OCI-LY3 (cell line): ENCODE measurements around the gene OIT3.
A peak's percentile ranks its signal among the peaks of the same experiment; 100 is the strongest.
"Not testable (repeated sequence)": the region's sequence is repeated elsewhere in the genome, so short reads cannot be mapped to it uniquely, and the experiment has no call there.

ENCODE experiments used
- H2AFZ ChIP-seq: fragments of 200-600, 300-600 bp; shearing (Covaris generic); 2 replicates; pipeline ENCODE4 v1.6.0; 2014; ENCODE audit warnings: antibody characterized with exemption, low read depth, low read length
- H3K27ac ChIP-seq: fragments of 200-600, 300-600 bp; sonication (generic); 2 replicates; pipeline ENCODE4 v1.5.1; 2014; ENCODE audit warnings: mild to moderate bottlenecking, low read length, moderate library complexity, mixed read lengths
- H3K27me3 ChIP-seq: fragments of 200-600, 300-600 bp; sonication (generic); 2 replicates; pipeline ENCODE4 v1.6.1; 2014; ENCODE audit warnings: low read depth, low read length, mixed read lengths
- H3K36me3 ChIP-seq: fragments of 200-600, 300-600 bp; sonication (generic); replicated peaks from 2 replicates; pipeline ENCODE3; 2014; ENCODE audit warnings: low read depth, low read length, mixed read lengths
- H3K4me1 ChIP-seq: fragments of 300-600, 200-600 bp; sonication (generic); 2 replicates; pipeline ENCODE4 v1.6.1; 2014; ENCODE audit warnings: low read length, mixed read lengths
- H3K4me2 ChIP-seq: fragments of 200-600, 300-600 bp; sonication (generic); 2 replicates; pipeline ENCODE4 v1.6.1; 2014; ENCODE audit warnings: low read length, mixed read lengths
- H3K4me3 ChIP-seq: fragments of 300-600, 200-600 bp; sonication (generic); 2 replicates; pipeline ENCODE4 v1.5.1; 2014; ENCODE audit warnings: antibody characterized with exemption, mild to moderate bottlenecking, low read length, moderate library complexity
- H3K79me2 ChIP-seq: fragments of 300-600, 200-600 bp; shearing (Covaris generic); 2 replicates; pipeline ENCODE4 v1.6.1; 2014; ENCODE audit warnings: mild to moderate bottlenecking, low read length, mixed read lengths
- H3K9ac ChIP-seq: fragments of 300-600, 200-600 bp; shearing (Covaris generic); 2 replicates; pipeline ENCODE4 v1.6.0; 2014; ENCODE audit warnings: mild to moderate bottlenecking, low read length, moderate library complexity
- H3K9me3 ChIP-seq: fragments of 200-600, 300-600 bp; shearing (Covaris generic); 2 replicates; pipeline ENCODE4 v1.6.1; 2014; ENCODE audit warnings: low read length, mixed read lengths; ENCODE audit not compliant: insufficient read depth
- H4K20me1 ChIP-seq: fragments of 200-600, 300-600 bp; sonication (generic); 2 replicates; pipeline ENCODE4 v1.6.1; 2016; ENCODE audit warnings: low read length, mixed read lengths; ENCODE audit not compliant: insufficient read depth
- EZH2phosphoT487 ChIP-seq: fragments of 200-600 bp; shearing (Covaris generic); IDR thresholded peaks from 2 replicates; pipeline ENCODE4 v1.6.1; 2018; ENCODE audit warnings: antibody characterized with exemption, mixed run types, low read depth
- TF ChIP-seq, protein P1 (sequence below): fragments of 200-600, 300-600 bp; sonication (generic); IDR thresholded peaks from 2 replicates; pipeline ENCODE4 v1.5.1; 2014; ENCODE audit warnings: antibody characterized with exemption, low read length, low read depth

OIT3 gene

DNA sequence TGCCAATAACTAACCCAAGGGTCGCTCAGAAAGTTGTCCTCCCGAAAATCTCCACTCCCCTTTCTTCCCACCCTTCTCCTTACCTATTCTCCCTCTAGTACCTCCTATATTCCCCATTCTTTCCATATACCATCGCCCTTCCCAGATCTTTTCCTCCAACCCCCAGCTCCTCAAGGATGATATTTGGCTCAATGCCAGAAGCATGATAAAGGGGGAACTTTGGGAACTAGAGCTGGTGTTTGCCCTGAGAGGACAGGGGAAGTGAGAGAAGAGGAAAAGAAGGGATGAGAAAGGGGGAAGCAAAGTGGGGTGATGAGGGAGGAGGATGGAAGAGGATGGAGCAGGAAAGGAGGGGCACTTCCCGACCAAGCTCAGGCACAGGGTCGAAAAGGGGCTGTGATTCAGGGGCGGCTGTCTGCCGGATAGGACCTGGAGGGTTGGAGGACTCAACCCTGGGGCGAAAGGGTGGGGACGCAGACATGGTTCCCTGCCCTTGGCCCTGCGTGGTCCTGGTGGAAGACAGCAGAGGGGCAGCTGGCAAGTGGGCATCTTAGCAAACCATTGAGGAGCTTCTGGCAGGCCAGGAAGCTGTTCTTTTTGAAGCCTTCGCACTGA is 1.8 kb downstream of the OIT3 start:
- H3K4me1 ChIP-seq, result no peaks in the 10 kb centered on the region
- TF ChIP-seq, protein P1, sequence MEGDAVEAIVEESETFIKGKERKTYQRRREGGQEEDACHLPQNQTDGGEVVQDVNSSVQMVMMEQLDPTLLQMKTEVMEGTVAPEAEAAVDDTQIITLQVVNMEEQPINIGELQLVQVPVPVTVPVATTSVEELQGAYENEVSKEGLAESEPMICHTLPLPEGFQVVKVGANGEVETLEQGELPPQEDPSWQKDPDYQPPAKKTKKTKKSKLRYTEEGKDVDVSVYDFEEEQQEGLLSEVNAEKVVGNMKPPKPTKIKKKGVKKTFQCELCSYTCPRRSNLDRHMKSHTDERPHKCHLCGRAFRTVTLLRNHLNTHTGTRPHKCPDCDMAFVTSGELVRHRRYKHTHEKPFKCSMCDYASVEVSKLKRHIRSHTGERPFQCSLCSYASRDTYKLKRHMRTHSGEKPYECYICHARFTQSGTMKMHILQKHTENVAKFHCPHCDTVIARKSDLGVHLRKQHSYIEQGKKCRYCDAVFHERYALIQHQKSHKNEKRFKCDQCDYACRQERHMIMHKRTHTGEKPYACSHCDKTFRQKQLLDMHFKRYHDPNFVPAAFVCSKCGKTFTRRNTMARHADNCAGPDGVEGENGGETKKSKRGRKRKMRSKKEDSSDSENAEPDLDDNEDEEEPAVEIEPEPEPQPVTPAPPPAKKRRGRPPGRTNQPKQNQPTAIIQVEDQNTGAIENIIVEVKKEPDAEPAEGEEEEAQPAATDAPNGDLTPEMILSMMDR, result no peak
- no peak for TF ChIP-seq EZH2phosphoT487
- no peak overlapping the region for H2AFZ ChIP-seq
- no peak overlapping the region for H3K4me3 ChIP-seq
- H3K79me2 ChIP-seq, result no peaks in the 10 kb centered on the region
- H3K9me3 ChIP-seq, result no peaks in the 10 kb centered on the region
- H3K9ac ChIP-seq, result no peak overlapping the region
- no peaks in the 10 kb centered on the region for H4K20me1 ChIP-seq
- no peak overlapping the region for H3K4me2 ChIP-seq
- H3K36me3 ChIP-seq, result no peaks in the 10 kb centered on the region
- H3K27ac ChIP-seq, result no peak overlapping the region
- no peaks in the 10 kb centered on the region for H3K27me3 ChIP-seq

DNA sequence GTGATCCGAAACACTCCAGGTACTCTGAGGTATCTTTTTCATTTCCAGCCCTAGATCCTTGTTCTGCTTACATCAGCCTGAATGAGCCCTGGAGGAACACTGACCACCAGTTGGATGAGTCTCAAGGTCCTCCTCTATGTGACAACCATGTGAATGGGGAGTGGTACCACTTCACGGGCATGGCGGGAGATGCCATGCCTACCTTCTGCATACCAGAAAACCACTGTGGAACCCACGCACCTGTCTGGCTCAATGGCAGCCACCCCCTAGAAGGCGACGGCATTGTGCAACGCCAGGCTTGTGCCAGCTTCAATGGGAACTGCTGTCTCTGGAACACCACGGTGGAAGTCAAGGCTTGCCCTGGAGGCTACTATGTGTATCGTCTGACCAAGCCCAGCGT is 5.1 kb downstream of the OIT3 start:
- Histone ChIP-seq H2AFZ (no peak overlapping the region), H3K27me3 (no peaks in the 10 kb centered on the region), H3K36me3 (no peaks in the 10 kb centered on the region)

DNA sequence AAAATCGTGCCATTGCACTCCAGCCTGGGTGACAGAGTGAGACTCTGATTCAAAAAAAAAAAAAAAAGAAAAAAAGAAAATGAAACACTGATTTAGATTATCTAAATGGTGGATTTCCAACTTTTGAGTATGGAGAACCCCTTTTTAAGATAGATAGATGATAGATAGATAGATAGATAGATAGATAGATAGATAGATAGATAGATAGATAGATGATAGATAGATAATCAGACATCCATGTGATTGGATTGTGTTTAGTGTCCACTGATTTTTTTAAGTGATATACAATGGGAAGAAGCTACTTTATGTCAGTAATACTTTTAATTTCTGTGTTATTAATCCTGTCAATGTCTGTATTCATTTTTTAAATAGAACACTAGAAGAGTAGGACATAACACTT is 6.0 kb downstream of the OIT3 start:
- Histone ChIP-seq H4K20me1 (no peaks in the 10 kb centered on the region), H3K27me3 (no peaks in the 10 kb centered on the region), H2AFZ (no peak overlapping the region), H3K4me3 (no peak overlapping the region), H3K9me3 (no peaks in the 10 kb centered on the region), H3K36me3 (no peaks in the 10 kb centered on the region), H3K4me2 (no peak overlapping the region), H3K9ac (no peak overlapping the region), H3K79me2 (no peaks in the 10 kb centered on the region), H3K27ac (no peak overlapping the region), H3K4me1 (peaks cover 13% of the 10 kb centered on the region)
- TF ChIP-seq, protein P1, result no peak
- TF ChIP-seq EZH2phosphoT487, result no peak

More for the DNA sequence above, 5.1 kb downstream of the OIT3 start:
- Histone ChIP-seq H3K79me2 (no peaks in the 10 kb centered on the region), H3K4me3 (no peak overlapping the region), H3K9me3 (no peaks in the 10 kb centered on the region), H3K9ac (no peak overlapping the region), H3K27ac (no peak overlapping the region), H4K20me1 (no peaks in the 10 kb centered on the region), H3K4me2 (no peak overlapping the region), H3K4me1 (peaks cover 4% of the 10 kb centered on the region)
- TF ChIP-seq, protein P1, result no peak
- no peak for TF ChIP-seq EZH2phosphoT487

DNA sequence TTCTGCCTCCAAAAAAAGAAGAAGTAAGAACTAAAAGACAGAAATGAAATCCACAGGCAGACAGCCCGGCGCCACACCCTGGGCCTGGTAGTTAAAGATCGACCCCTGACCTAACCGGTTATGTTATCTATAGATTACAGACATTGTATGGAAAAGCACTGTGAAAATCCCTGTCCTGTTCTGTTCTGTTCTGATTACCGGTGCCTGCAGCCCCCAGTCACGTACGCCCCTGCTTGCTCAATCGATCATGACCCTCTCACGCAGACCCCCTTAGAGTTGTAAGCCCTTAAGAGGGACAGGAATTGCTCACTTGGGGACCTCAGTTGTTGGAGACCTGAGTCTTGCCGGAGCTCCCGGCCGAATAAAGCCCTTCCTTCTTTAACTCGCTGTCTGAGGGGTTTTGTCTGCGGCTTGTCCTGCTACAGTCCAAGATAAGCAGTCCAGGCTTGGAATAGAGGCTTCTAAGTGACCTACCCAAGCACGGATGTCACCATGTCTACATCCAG is 10.5 kb downstream of the OIT3 start:
- H3K27me3 ChIP-seq, H2AFZ ChIP-seq, H4K20me1 ChIP-seq, H3K79me2 ChIP-seq, H3K9ac ChIP-seq, H3K9me3 ChIP-seq, H3K36me3 ChIP-seq, H3K4me3 ChIP-seq: not testable (repeated sequence)
- H3K27ac ChIP-seq, result peak overlapping the region; percentile 41; the same call in 1 of the 2 replicates
- H3K4me1 ChIP-seq, result peaks cover 27% of the 10 kb centered on the region
- H3K4me2 ChIP-seq, result peak overlapping the region; percentile 24; the same call in 1 of the 2 replicates
